Breast epithelium (tissue), 3 donors: ENCODE measurements around the gene ANKRD36C.
"Not testable (repeated sequence)": the region's sequence is repeated elsewhere in the genome, so short reads cannot be mapped to it uniquely, and the experiment has no call there.

Source experiments
- CTCF ChIP-seq, 3 donors: fragments of 450-650 bp; IDR thresholded peaks; one replicate each; pipeline ENCODE4 v1.5.1; 2016 to 2017; ENCODE audit warnings: antibody characterized with exemption in 3 of 3, mild to moderate bottlenecking in 3 of 3, moderate library complexity in 3 of 3
- POLR2A ChIP-seq: fragments of 450-650 bp; IDR thresholded peaks from one replicate; pipeline ENCODE4 v1.6.1; 2016; ENCODE audit warnings: antibody characterized with exemption, mild to moderate bottlenecking, moderate library complexity
- POLR2AphosphoS5 ChIP-seq, 3 donors: sonication (generic); formaldehyde crosslinking; IDR thresholded peaks; one replicate each; pipeline ENCODE4 v1.6.1; 2017; ENCODE audit warnings: antibody characterized with exemption in 3 of 3

GRCh38 chr2:96019909-96020590 is 28.4 kb upstream of the ANKRD36C start:
- TF ChIP-seq CTCF (IDR thresholded peaks at IDR 0.05); POLR2AphosphoS5 (IDR thresholded peaks at IDR 0.05); POLR2A: not testable (repeated sequence)
